HEK293T (cell line): ENCODE measurements around the gene ELF1.
"Not testable (repeated sequence)": the region's sequence is repeated elsewhere in the genome, so short reads cannot be mapped to it uniquely, and the experiment has no call there.

Experiments used
- CTCF ChIA-PET: fragments of 350-600 bp; formaldehyde crosslinking; extraction: SDS; loops from one replicate; lab custom pipeline; 2021; ENCODE audit warnings: antibody characterized with exemption, inconsistent platforms; lab: Yijun Ruan, JAX
- POLR2A ChIA-PET: fragments of 350-600 bp; formaldehyde crosslinking; extraction: SDS; loops from one replicate; lab custom pipeline; 2020; ENCODE audit warnings: antibody characterized with exemption, inconsistent platforms; lab: Yijun Ruan, JAX
- DNase-seq: peaks from one replicate; pipeline ENCODE4 v3.0.0; 2012; ENCODE audit warnings: mixed read lengths; ENCODE audit errors: extremely low spot score
- ARNT ChIP-seq: fragments of 450-650 bp; IDR thresholded peaks from 2 replicates; pipeline ENCODE4 v1.6.1; 2017; ENCODE audit warnings: mild to moderate bottlenecking
- BHLHE40 ChIP-seq: fragments of 450-650 bp; IDR thresholded peaks from 2 replicates; pipeline ENCODE4 v1.6.1; 2016; ENCODE audit warnings: mild to moderate bottlenecking, moderate library complexity, borderline replicate concordance
- CTBP1 ChIP-seq: fragments of 450-650 bp; IDR thresholded peaks from 2 replicates; pipeline ENCODE4 v1.6.1; 2016; ENCODE audit warnings: borderline replicate concordance
- ELF4 ChIP-seq: fragments of 450-650 bp; IDR thresholded peaks from 2 replicates; pipeline ENCODE4 v1.6.1; 2017; ENCODE audit warnings: antibody characterized with exemption
- FOXA1 ChIP-seq: fragments of 450-650 bp; IDR thresholded peaks from 2 replicates; pipeline ENCODE4 v1.6.1; 2016; ENCODE audit warnings: mild to moderate bottlenecking
- FOXK2 ChIP-seq: fragments of 450-650 bp; IDR thresholded peaks from 2 replicates; pipeline ENCODE4 v1.6.1; 2016; ENCODE audit warnings: mild to moderate bottlenecking
- FOXM1 ChIP-seq: fragments of 450-650 bp; IDR thresholded peaks from 2 replicates; pipeline ENCODE4 v1.6.1; 2017; ENCODE audit warnings: mild to moderate bottlenecking, borderline replicate concordance
- HDGF ChIP-seq: fragments of 450-650 bp; IDR thresholded peaks from 2 replicates; pipeline ENCODE4 v1.6.1; 2017; ENCODE audit warnings: antibody characterized with exemption, borderline replicate concordance
- L3MBTL2 ChIP-seq: fragments of 450-650 bp; conservative IDR thresholded peaks from 2 replicates; pipeline ENCODE4 v1.6.1; 2016; ENCODE audit warnings: mild to moderate bottlenecking
- LEF1 ChIP-seq: fragments of 450-650 bp; IDR thresholded peaks from 2 replicates; pipeline ENCODE4 v1.6.1; 2017; ENCODE audit warnings: mild to moderate bottlenecking, borderline replicate concordance
- NFRKB ChIP-seq: fragments of 450-650 bp; IDR thresholded peaks from 2 replicates; pipeline ENCODE4 v1.6.1; 2016; ENCODE audit warnings: mild to moderate bottlenecking, moderate library complexity
- PKNOX1 ChIP-seq: fragments of 450-650 bp; IDR thresholded peaks from 2 replicates; pipeline ENCODE4 v1.6.1; 2016
- SP1 ChIP-seq: fragments of 450-650 bp; IDR thresholded peaks from 2 replicates; pipeline ENCODE4 v1.6.1; 2017
- SUZ12 ChIP-seq: fragments of 450-650 bp; IDR thresholded peaks from 2 replicates; pipeline ENCODE4 v1.6.1; 2016; ENCODE audit warnings: mild to moderate bottlenecking
- TARDBP ChIP-seq: fragments of 450-650 bp; IDR thresholded peaks from 2 replicates; pipeline ENCODE4 v1.6.1; 2016
- ZNF384 ChIP-seq: fragments of 450-650 bp; IDR thresholded peaks from 2 replicates; pipeline ENCODE4 v1.6.1; 2016

ELF1 gene

DNA sequence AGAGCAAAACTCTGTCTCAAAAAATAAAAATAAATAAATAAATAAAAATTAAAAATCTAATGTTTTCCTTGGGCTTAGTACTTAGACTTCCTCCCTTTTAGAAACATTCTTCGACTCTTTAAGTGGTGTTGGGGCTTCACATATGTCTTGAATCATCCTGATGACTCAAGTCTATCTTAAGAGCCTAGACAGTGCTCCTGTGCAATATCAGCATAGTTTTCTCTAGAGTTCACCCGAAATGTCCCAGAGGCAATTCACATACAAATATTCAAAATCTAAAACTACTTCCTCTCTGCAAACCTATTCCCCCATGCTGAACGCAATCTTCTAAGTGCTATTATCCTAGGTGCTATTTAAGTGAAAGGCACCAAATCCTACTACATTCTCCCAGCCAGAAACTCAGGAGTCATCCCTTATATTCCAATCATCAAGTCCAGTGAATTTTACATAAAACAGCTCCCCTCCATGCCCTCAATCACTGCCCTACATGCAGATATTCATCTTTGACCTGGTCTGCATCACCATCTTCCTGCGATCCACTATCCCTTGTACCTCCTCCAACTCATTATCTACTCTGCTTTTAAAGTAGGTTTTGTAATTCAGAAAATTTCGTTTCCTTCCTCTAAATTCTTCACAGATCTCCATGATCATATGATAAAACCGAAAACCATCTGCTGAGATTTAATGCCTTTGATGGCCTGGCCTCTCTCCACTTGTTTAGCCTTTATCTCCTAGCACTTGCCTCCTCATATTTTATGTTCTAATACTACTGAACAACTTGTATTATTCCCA lies 102.7 kb downstream of the ELF1 start:
- TF ChIP-seq CTBP1: no peak
- TF ChIP-seq HDGF: no peak
- TF ChIP-seq SUZ12: no peak
- no peak for TF ChIP-seq L3MBTL2
- TF ChIP-seq FOXM1: no peak
- no peak for TF ChIP-seq BHLHE40
- TF ChIP-seq PKNOX1: no peak
- TF ChIP-seq ELF4: no peak
- TF ChIP-seq LEF1: no peak
- TF ChIP-seq SP1: no peak
- no peak for TF ChIP-seq TARDBP
- POLR2A ChIA-PET: interaction anchor here (1.3 kb wide), 1 partner anchor 210 kb away, joined by 3 read pairs; no protein-coding TSS in a partner anchor
- no peak for DNase-seq
- CTCF ChIA-PET: no interaction called here

DNA sequence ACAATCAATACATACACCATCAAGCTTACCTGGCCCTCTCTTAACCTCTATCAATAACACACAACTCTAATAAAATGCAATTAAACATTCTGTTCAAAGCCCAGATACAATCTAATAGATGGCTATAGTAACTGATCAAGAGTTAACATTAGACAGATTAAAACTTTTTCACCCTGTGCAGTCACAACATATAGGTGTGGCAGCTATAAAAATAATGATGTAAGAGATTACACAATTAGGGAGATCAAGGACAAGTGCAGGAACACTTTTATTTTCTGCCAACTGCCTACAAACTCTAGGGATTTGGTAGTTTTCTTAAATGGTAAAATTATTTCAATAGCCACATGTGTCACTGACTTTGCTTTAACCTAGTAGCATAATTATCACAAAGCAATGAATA lies 104.3 kb downstream of the ELF1 start:
- DNase-seq, POLR2A ChIA-PET, CTCF ChIA-PET: not testable (repeated sequence)

DNA sequence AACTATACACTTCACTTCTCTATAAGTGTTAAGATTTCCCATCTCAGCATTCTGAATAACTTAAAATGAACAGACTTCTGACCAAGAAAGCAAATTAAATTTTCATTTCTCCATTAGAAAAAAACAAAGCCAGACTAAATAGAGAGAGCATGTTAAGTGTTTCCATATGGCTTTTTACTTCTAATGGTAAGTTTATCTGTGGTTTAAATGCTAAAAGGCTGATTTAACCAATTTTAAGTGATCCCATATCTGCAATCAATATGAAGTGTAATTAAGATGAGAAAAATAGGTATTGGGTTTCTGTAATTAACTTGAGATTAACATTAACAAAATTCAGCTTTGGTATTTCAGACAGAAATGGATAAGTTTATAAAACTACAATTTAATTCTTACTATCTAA lies 107.8 kb downstream of the ELF1 start:
- ChIA-PET CTCF (no interaction called here), POLR2A (no interaction called here)
- DNase-seq: no peak
- TF ChIP-seq LEF1 (no peak), NFRKB (no peak), FOXA1 (no peak), FOXK2 (no peak), SP1 (no peak), HDGF (no peak), CTBP1 (no peak), BHLHE40 (no peak), ZNF384 (no peak), SUZ12 (no peak), ARNT (no peak), PKNOX1 (no peak), TARDBP (no peak), FOXM1 (no peak), L3MBTL2 (no peak), ELF4 (no peak)

DNA sequence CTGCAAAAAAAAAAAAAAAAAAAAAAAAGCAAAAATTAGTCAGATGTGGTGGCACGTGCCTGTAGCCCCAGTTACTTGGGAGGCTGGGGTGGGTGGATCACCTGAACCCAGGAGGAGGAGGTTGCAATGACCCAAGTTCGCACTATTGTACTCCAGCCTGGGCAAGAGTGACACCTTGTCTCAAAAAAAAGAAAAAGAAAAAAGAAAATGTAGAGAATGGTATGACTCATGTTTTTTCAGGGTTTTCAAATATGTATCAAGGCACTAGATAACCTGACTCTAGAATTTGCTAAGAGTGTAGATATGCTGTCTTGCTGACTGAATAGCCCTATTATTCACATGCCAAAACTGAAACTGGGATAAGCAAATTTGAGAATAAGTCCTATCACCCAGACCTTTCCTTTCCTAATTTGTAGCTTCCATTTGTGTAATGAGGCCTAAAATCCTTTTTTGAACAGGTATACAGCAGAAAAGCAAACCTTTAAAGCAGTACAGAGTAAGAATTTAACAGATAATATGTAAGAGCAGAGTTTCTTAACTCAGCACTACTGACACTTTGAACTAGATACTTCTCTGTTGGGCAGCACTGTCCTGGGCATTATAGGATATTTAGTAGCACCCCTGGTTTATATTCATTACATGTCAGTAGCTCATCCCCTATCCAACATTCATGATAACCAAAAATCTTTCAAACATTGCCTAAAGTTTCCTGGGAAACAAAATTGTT lies 108.6 kb downstream of the ELF1 start:
- CTCF ChIA-PET: no interaction called here
- POLR2A ChIA-PET: no interaction called here
- TF ChIP-seq SUZ12: no peak
- TF ChIP-seq ELF4: no peak
- no peak for DNase-seq

GRCh38 chr13:40909541-40910200 lies 109.4 kb downstream of the ELF1 start:
- DNase-seq, CTCF ChIA-PET: not testable (repeated sequence)
- POLR2A ChIA-PET: interaction anchor here (0.6 kb wide), 1 partner anchor 12 kb away, joined by 3 read pairs; no protein-coding TSS in a partner anchor

- ChIA-PET POLR2A (no interaction called here), CTCF (no interaction called here)
- DNase-seq: no peak
- TF ChIP-seq SUZ12: no peak
- TF ChIP-seq FOXM1: no peak
- no peak for TF ChIP-seq ZNF384
- no peak for TF ChIP-seq FOXA1
- TF ChIP-seq L3MBTL2: no peak
- no peak for TF ChIP-seq PKNOX1
- no peak for TF ChIP-seq NFRKB
- no peak for TF ChIP-seq LEF1
- no peak for TF ChIP-seq BHLHE40
- TF ChIP-seq SP1: no peak
- no peak for TF ChIP-seq TARDBP
- TF ChIP-seq FOXK2: no peak
- TF ChIP-seq HDGF: no peak
- TF ChIP-seq CTBP1: no peak
- TF ChIP-seq ELF4: no peak
- no peak for TF ChIP-seq ARNT
These were observed 110.6 kb downstream of the ELF1 start for GRCh38 chr13:40908546-40908945.

DNA sequence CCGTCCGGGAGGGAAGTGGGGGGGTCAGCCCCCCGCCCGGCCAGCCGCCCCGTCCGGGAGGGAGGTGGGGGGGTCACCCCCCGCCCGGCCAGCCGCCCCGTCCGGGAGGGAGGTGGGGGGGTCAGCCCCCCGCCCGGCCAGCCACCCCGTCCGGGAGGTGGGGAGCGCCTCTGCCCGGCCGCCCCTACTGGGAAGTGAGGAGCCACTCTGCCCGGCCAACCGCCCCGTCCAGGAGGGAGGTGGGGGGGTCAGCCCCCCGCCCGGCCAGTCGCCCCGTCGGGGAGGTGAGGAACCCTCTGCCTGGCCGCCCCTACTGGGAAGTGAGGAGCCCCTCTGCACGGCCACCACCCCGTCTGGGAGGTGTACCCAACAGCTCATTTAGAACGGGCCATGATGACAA lies 118.1 kb downstream of the ELF1 start:
- CTCF ChIA-PET, DNase-seq, POLR2A ChIA-PET: not testable (repeated sequence)

GRCh38 chr13:40900568-40900967 lies 118.5 kb downstream of the ELF1 start:
- CTCF ChIA-PET, DNase-seq, POLR2A ChIA-PET: not testable (repeated sequence)
